Measurements from ENCODE around the gene ANXA2.
A peak's percentile ranks its signal among the peaks of the same experiment; 100 is the strongest.
"Not testable (repeated sequence)": the region's sequence is repeated elsewhere in the genome, so short reads cannot be mapped to it uniquely, and the experiment has no call there.

ANXA2 gene

DNA sequence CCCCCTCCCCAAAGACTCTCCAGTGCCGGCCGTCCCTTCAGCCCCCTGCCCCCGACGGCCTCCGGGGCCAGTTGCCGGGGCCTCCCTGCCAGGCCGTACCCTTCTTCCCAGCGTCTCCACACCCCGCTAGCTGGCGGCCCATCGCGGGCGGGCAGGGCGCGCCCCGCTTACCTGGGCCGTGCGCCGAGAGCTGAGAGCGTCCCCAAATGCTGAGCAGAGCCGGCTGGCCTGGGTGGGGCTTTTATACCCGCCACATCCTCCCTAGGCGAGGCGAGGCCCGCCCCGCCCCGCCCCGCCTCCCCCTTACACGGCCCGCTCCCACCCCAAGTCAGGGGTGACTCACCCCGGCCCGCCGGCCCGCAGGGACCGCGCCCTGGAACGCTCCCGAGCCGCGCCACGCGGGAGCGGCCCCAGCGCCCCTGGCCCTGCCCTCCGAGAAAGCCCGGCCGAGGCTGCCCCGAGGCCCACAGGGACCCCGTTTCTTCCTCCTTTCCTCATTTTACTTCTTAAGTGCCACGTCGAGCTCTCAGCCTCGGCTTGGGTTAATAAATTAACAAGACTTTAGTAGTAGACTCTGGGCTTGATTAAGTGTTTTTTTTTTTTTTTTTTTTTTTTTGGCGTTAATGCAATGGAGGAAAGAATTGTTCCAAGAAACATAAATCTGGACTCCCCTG is at the start of gene ANXA2:
ANXA2 (minus strand) TSS at position 215 of the 674 bp plus-strand sequence. CDS start 11,911 bp downstream, outside the sequence.
- DNase-seq (ENCODE audit: low read depth in 1 of 2, low spot score in 1 of 2) = peak; percentile 57 to 69

DNA sequence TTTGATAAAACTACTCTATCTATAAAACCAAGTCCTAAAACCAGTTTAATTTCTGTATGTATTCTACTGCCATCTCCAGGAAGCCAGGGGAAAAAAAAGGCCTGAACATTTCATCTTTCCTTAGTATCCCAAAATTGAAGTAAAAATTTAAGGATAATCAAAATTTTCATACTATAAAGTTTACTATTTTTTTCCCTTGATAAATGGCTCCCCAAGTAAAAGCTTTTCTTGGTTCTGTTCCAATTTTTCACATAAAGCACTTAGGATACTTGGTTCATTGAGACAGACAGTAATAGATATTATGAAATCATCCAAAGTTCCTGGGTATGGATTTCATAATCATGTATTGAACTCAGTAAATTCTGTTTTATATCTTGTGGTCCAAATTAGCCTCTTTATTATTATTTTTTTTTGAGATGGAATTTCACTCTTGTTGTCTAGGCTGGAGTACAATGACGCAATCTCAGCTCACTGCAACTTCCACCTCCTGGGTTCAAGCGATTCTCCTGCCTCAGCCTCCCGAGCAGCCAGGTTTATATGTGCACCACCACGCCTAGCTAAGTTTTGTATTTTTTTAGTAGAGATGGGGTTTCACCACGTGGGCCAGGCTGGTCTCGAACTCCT is 46.6 kb upstream of the ANXA2 start:
- no peak for DNase-seq (ENCODE audit: low read depth in 1 of 2, low spot score in 1 of 2)

- no peak for DNase-seq (ENCODE audit: low read depth in 1 of 2, low spot score in 1 of 2)
Measured at GRCh38 chr15:60442763-60443162, 45.0 kb upstream of the ANXA2 start.

- DNase-seq (ENCODE audit: low read depth in 1 of 2, low spot score in 1 of 2) = no peak
Measured at GRCh38 chr15:60442031-60442650, 44.4 kb upstream of the ANXA2 start.

DNA sequence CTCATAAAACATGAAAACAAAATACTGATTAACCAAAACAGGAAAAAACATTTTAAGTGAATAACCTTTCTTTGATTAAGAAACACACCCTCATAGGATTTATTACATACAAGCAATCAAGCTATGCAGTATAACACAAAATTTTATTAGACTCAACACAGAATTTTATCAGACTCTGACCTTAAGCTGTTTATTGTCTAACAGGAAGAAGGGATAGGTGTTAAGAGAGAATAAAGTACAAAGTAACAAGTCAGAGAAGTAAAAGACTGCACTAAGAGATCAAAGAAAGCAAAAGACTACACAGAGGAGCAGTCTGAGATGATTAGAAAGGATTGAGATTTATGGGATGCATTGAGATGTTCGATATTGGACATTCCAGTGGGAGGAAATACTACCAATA is 43.5 kb upstream of the ANXA2 start:
- no peak for DNase-seq (ENCODE audit: low read depth in 1 of 2, low spot score in 1 of 2)

DNA sequence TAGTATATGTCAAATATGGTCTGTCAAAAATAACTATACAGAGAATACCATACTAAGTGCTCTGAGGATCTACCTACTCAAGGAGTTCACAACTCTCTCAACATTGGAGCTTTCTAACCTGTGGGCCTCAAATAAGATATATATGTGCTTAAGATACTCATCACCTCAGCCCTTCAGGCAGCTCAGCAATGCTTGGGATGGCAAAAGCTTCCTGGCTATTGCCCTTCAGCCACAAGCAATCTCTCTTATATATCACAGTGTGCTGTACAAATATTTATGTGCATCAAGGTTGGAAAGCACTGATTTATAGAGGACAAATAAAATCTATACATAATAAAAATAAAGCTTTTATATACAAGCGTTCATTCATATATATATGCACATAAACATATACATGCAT is 40.9 kb upstream of the ANXA2 start:
- no peak for DNase-seq (ENCODE audit: low read depth in 1 of 2, low spot score in 1 of 2)

DNA sequence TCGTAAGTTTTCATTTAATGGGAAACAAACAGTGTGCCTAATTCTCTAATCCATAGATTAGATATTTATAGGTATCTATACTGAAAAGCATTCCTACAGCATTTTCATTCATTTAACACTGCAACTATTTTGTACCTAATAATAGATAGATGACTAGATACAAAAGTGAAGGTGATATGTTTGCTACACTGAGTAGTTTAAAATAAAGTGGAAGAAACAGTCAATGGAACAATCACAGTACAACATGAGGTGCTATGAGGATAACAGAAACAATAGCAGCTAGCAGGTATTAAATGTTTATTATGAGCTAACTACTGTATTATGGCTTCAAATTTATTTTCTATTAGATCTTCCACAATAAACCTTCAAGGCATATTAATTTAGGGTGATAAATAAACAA is 31.1 kb upstream of the ANXA2 start:
- DNase-seq (ENCODE audit: low read depth in 1 of 2, low spot score in 1 of 2) = no peak

GRCh38 chr15:60426870-60427508 is 29.2 kb upstream of the ANXA2 start:
- DNase-seq (ENCODE audit: low read depth in 1 of 2, low spot score in 1 of 2) = no peak

- no peak for DNase-seq (ENCODE audit: low read depth in 1 of 2, low spot score in 1 of 2)
Measured at GRCh38 chr15:60425461-60425860, 27.7 kb upstream of the ANXA2 start.

GRCh38 chr15:60424006-60424405 is 26.2 kb upstream of the ANXA2 start:
- DNase-seq (ENCODE audit: low read depth in 1 of 2, low spot score in 1 of 2) = no peak

GRCh38 chr15:60423537-60423936 is 25.8 kb upstream of the ANXA2 start:
- DNase-seq (ENCODE audit: low read depth in 1 of 2, low spot score in 1 of 2) = no peak

DNA sequence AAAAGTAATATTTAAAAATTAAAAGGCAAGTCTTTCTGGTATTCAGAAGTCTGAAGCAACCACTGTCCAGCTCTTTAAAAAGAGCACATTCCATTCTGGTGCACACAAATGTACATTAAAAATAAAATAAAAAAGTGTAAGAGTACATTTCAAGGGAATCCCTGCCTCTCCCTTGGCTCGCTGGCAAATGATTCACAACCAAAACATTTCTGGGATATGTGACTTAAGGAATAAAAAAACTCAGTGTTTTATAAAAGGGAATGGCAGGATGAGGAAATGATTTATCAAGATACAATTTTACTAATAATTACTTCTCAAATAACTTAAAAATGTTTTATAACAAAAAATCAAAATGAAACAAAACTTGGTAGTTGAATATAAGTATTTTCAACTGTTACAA is 23.8 kb upstream of the ANXA2 start:
- DNase-seq (ENCODE audit: low read depth in 1 of 2, low spot score in 1 of 2) = no peak

GRCh38 chr15:60420203-60420716 is 22.5 kb upstream of the ANXA2 start:
- no peak for DNase-seq (ENCODE audit: low read depth in 1 of 2, low spot score in 1 of 2)

- no peak for DNase-seq (ENCODE audit: low read depth in 1 of 2, low spot score in 1 of 2)
Measured at GRCh38 chr15:60419753-60420152, 22.0 kb upstream of the ANXA2 start.

GRCh38 chr15:60418096-60418495 is 20.3 kb upstream of the ANXA2 start:
- DNase-seq (ENCODE audit: low read depth in 1 of 2, low spot score in 1 of 2) = no peak

GRCh38 chr15:60417112-60417511 is 19.3 kb upstream of the ANXA2 start:
- no peak for DNase-seq (ENCODE audit: low read depth in 1 of 2, low spot score in 1 of 2)

- no peak for DNase-seq (ENCODE audit: low read depth in 1 of 2, low spot score in 1 of 2)
Measured at GRCh38 chr15:60416484-60416883, 18.7 kb upstream of the ANXA2 start.

DNA sequence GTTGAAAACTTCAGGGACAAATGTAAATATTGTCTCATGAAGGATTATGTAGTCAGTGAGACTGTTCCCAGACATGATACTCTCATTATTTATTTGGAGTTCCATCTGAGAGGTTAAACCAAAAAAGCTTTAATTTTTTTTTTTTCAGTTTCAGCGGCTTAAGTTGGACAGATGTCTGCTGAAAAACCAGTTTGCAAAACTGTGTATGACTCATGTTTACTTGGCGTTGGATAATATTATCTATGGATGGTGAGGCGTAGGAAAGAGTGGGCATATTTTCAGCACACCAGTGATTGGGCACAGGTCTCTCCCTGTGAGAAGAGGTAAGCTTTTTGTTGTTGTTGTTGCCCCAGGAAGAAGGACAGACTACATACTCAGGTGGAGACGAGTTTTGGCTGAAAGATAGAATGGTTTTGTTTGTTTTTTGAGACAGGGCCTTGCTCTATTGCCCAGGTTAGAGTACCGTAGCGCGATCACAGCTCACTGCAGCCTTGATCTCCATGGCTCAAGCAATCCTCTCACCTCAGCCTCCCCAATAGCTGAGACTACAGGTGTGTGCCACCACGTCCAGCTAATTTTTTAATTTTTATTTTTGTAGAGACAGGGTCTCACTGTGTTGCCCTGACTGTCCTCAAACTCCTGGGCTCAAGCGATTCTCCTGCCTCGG is 16.4 kb upstream of the ANXA2 start:
- no peak for DNase-seq (ENCODE audit: low read depth in 1 of 2, low spot score in 1 of 2)

- no peak for DNase-seq (ENCODE audit: low read depth in 1 of 2, low spot score in 1 of 2)
Measured at GRCh38 chr15:60413231-60413824, 15.5 kb upstream of the ANXA2 start.

DNA sequence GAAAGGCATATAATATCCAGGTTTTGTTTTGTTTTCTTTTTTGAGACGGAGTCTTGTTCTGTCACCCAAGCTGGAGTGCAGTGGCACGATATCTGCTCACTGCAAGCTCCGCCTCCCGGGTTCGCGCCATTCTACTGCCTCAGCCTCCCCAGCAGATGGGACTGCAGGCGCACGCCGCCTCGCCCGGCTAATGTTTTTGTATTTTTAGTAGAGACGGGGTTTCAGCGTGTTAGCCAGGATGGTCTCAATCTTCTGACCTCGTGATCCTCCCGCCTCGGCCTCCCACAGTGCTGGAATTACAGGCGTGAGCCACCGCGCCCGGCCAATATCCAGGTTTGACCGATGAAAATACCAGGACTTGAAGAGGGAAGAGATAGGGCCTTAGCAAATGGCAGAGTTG is 15.0 kb upstream of the ANXA2 start:
- DNase-seq (ENCODE audit: low read depth in 1 of 2, low spot score in 1 of 2) = not testable (repeated sequence)

Data from activated CD4-positive, alpha-beta T cell treated with anti-CD3 and anti-CD28 coated beads, Interleukin-2, amount 50 U/mL, for 24 hours (primary cell).